CD4-positive, alpha-beta T cell treated with Interferon gamma for 1 hour (primary cell): ENCODE results near the gene CALHM4.
"Not testable (repeated sequence)": the region's sequence is repeated elsewhere in the genome, so short reads cannot be mapped to it uniquely, and the experiment has no call there.

Experiments used
- DNase-seq: peaks from one replicate; pipeline ENCODE4 v3.0.0-alpha.2; 2020

CALHM4 gene

DNA sequence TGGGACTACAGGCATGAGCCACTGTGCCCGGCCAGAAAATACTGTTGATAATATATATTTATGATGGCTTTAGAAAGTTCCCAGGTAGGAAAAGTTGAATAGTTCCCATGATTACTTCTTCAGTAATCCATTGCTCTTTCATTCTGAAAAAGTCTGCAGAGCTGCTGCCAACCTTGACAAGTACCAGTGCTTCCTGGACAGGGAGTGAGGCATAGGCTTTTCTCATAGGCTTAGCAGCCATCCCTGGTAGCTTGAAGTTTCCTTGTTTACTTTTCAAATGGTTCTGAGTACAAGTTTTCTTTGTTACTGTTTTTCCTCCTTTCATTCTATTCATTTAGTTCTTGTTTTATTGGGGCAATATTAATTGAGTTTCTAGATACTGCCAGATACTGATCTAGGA is 25.6 kb downstream of the CALHM4 start:
- no peak for DNase-seq

- no peak for DNase-seq
These were observed 26.6 kb downstream of the CALHM4 start for GRCh38 chr6:116580198-116580597.

- DNase-seq = no peak
These were observed 32.7 kb downstream of the CALHM4 start for GRCh38 chr6:116586276-116586675.

- DNase-seq = no peak
These were observed 33.2 kb downstream of the CALHM4 start for GRCh38 chr6:116586738-116587137.

- no peak for DNase-seq
These were observed 41.7 kb downstream of the CALHM4 start for GRCh38 chr6:116595247-116595646.

GRCh38 chr6:116596815-116597214 is 43.3 kb downstream of the CALHM4 start:
- no peak for DNase-seq

DNA sequence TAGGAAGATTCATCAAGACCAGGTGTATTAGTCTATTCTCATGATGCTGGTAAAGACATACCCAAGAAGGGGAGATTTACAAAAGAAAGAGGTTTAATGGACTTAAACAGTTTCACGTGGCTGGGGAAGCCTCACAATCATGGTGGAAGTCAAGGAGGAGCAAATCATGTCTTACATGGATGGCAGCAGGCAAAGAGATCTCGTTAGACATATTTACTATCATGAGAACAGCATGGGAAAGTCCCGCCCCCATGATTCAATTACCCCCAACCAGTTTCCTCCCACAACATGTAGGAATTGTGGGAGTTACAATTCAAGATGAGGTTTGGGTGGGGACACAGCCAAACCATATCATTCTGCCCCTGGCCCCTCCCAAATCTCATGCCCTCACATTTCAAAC is 50.4 kb downstream of the CALHM4 start:
- not testable (repeated sequence) for DNase-seq

GRCh38 chr6:116604868-116605267 is 51.3 kb downstream of the CALHM4 start:
- not testable (repeated sequence) for DNase-seq

GRCh38 chr6:116605935-116606334 is 52.4 kb downstream of the CALHM4 start:
- DNase-seq = no peak
